NCI-H187 treated with DMSO at 0.1 percent for 48 hours (cell line): ENCODE results near the gene PRKRIP1.
"Not testable (repeated sequence)": the region's sequence is repeated elsewhere in the genome, so short reads cannot be mapped to it uniquely, and the experiment has no call there.

Experiments
- DNase-seq: peaks from one replicate; lab custom pipeline; 2025; lab: John Stamatoyannopoulos, UW

PRKRIP1 gene, protein sequence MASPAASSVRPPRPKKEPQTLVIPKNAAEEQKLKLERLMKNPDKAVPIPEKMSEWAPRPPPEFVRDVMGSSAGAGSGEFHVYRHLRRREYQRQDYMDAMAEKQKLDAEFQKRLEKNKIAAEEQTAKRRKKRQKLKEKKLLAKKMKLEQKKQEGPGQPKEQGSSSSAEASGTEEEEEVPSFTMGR

DNA sequence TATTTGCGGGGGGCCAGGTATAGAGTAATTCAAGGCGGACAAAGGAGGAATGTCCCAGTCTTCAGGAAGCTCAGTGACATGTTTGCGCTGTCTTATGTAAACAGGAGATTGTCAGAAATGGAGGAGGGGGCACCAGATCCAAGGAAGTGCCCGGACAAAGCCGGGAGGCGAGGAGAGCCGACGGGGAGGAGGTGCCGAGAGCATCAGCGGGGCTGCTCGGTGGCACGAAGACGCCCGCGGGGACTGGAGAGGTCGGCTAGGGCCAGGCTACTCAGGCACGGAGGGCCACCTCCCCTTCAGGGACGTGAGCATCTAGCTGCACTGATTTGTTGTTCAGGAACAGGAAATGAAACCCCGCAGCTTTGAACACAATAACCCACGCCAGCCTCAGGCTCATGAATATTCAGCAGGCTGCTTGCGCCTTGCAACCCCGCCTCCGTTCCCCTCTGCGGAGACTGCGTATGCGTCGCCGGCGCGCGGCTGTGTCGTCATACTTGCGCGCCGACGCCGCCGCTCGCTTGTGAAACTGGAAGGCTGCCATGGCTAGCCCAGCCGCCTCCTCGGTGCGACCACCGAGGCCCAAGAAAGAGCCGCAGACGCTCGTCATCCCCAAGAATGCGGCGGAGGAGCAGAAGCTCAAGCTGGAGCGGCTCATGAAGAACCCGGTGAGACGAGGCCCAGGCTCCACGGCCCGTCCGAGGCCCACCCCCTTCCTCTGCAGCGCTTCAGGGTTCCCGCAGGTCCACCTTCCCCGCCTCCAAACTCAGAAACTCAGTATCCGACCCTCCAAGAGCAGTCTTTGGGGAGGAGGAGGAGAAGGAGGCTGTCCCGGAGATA is at the start of gene PRKRIP1:
TSS of gene PRKRIP1 (plus strand) at position 491 of the 837 bp plus-strand sequence. CDS start at position 540, 49 bp downstream.
- DNase-seq: peak; percentile 68

- DNase-seq: not testable (repeated sequence)
Measured at GRCh38 chr7:102346983-102347382, 49.2 kb upstream of the PRKRIP1 start.

GRCh38 chr7:102356344-102356743 is 39.8 kb upstream of the PRKRIP1 start, which contains the start of gene SPDYE6:
Gene SPDYE6, minus strand, starts transcription at chr7:102356444. Its CDS starts 421 bp downstream, at chr7:102356023.
- not testable (repeated sequence) for DNase-seq

DNA sequence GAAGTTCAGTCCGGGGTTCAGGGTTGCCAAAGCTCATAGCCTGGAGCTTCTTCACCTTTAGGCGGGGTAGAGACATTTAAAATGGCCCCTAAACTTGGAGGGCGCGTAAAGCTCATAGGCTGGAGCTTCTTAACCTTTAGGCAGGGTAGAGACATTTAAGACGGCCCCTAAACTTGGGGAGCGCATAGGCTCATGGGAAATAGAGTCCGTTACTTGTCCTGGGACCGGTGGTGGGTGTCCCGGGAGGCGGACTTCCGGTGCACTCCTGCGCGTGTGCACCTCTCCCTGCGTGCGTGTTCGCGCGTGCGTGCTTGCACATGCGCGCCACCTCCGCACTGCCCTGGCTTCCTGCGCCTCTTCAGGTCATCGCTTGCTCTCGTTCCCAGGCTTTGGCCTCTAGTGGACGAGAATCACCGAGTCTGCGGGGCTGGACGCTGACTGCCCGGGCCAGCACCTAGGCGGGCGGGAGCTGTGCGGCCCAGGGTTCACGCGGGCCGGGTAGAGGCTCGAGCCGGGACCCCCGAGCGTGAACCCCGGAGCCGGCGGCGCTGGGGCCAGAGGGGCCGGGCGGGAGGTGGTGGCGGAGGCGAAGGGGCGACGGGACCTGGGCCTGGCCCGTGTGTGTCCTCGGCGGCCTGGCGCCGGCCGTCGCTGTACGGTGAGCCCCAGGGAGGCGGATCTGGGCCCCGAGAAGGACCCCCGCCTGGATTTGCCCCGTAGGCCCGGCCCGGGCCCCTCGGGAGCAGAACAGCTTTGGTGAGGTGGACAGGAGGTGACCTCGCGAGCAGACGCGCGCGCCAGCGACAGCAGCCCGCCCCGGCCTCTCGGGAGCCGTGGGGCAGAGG is 32.4 kb upstream of the PRKRIP1 start:
- peak; percentile 97 for DNase-seq

GRCh38 chr7:102364394-102364886 is 31.7 kb upstream of the PRKRIP1 start:
- not testable (repeated sequence) for DNase-seq

- DNase-seq: not testable (repeated sequence)
Measured at GRCh38 chr7:102365390-102365789, 30.8 kb upstream of the PRKRIP1 start.

GRCh38 chr7:102370038-102370437 is 26.1 kb upstream of the PRKRIP1 start:
- DNase-seq: not testable (repeated sequence)

DNA sequence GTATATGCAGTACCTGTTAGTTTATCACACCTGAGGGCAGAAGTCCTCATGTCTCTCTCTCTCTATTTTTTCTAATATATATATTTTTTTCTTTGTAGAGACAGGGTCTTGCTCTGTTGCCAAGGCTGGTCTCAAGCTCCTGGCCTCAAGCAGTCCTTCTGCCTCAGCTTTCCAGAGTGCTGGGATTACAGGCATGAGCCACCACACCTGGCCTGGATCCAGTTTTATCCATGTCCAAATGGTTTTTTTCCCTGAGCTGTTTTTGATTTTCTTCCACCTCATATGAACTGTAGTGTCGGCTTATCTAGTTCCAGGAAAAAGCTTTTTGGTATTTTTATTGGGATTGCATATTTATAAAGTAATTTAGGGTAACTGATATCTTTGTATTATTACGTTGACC is 23.4 kb upstream of the PRKRIP1 start:
- not testable (repeated sequence) for DNase-seq

- no peak for DNase-seq
Measured at GRCh38 chr7:102376964-102377466, 19.1 kb upstream of the PRKRIP1 start.

GRCh38 chr7:102380837-102381236 is 15.3 kb upstream of the PRKRIP1 start:
- not testable (repeated sequence) for DNase-seq

DNA sequence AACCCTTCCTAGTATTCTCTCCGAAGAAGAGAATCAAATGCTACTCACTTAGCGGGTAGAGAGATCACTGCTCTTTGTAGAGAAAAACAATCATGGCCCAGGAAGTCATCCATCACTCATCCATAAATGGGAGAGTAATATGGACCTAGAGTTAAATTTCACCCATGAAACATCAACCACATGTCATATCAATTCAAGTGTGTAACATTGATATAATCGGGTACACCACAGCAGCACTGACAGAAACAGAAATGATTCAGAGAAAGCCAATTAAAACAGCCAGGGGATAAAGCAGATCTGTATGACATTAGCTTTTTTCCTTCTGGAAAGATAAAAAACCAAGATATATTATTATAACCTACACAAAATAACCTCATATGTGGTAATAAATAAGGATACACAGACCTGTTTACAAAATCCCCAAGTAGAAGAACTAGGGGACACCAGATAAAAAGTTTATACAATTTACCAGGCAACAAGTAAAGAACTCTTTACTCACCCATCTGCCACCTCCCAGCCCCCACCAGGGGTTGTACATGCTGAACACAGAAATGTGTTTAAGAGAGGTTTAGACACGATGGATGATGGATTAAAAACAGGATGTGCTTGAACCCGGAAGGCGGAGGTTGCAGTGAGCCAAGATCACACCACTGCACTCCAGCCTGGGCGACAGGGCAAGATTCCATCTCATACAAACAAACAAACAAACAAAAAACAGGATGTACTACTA is 14.3 kb upstream of the PRKRIP1 start:
- DNase-seq: not testable (repeated sequence)

DNA sequence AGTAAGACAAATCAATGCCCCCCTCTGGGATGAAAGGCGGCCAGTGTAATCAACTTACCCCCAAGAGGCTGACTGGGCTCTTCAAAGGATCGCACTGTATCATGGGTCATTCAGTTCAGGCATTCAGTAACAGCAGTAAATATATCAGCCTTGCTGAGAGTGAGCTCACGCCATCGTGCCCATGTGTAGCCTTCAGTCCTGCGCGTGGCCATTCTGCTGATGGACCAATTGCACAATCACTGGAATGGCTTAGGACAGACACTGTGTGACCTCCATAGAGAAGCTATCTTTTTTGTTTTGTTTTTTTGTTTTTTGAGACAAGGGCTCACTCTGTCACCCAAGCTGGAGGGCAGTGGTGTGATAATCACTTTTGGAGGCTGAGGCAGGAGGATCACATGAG is 9.1 kb upstream of the PRKRIP1 start:
- no peak for DNase-seq

DNA sequence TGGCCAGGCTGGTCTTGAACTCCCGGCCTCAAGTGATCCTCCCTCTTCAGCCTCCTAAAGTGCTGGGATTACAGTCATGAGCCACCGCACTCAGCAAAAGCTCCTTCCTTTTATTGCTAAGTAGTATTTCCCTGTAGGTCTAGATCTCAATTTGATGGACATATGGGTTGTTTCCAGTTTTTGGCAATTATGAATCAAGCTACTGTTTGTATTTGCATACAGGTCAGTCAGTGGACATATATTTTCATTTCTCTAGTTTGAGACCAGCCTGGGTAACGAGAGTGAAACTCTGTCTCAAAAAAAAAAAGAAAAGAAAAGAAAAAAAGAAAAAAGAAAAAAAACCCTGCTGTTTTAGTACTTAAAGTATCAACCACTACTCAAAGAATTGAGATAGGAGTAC is 6.4 kb upstream of the PRKRIP1 start:
- DNase-seq: no peak

DNA sequence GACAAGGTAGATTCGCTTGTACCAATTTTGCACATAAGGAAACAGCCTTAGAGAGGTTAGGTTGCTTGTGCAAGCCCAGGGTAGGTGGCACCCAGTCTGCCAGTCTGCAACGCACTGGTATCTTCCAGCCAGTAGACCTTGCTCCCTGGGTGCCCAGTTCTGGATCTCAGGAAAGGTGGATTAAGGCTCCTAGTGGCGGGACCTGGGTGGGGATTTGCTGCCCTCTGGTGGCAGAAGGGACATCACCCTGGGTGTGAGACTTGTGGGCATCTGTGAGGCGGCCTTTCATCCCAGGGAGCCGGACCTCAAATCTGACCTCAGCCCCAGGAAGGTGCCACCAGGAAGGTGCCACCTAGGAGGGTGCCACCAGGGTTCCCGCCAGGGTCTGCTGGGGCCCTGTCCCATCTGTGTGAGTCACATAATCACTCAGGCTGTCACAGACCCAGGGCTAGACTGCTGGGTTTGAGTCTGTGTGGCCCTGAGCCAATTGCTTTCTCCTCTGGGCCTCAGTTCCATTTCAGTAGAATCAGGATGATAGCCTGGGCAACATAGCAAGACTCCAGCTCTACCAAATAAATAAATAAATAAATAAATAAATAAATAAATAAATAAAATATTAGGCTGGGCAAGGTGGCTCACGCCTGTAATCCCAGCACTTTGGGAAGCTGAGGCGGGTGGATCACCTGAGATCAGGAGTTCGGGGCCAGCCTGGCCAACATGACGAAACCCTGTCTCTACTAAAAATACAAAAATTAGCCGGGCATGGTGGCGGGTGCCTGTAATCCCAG is 5.3 kb upstream of the PRKRIP1 start:
- no peak for DNase-seq

DNA sequence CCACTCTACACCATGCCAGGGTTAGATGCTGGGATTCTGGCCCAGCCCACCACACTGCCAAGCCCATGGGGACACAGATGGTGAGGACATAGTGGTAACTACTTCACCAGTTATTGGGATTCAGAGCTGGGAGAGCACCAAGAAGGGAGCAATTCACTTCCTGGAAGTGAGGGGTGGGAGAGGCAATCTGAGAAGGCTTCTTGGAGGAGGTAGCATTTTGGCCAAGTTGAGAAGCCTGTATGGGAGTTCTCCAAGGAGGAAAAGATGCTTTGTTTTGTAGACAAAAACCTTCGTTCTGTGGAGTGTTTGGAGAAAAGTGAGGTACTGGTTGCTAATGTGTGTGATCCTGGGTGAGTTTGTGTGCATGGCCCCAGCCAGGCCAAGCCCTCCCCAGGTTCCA is 3.8 kb upstream of the PRKRIP1 start:
- DNase-seq: no peak

DNA sequence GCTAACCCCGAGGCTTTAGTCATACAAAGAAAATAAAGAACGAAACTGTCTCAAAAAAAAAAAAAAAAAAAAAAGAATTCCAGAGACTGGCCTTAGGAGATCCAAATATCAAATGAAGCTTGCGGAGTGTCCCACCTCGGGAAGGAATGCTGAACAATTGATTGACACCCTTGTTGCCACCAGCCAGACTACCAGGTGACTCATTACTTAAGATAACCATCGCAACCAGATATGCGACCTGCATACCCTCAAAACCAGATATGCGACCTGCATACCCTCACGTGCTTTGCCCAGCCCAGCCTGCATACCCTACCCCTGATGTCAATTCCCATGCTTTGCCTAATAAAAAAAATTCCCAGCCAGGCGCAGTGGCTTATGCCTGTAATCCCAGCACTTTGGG is 2.7 kb upstream of the PRKRIP1 start:
- DNase-seq: no peak

DNA sequence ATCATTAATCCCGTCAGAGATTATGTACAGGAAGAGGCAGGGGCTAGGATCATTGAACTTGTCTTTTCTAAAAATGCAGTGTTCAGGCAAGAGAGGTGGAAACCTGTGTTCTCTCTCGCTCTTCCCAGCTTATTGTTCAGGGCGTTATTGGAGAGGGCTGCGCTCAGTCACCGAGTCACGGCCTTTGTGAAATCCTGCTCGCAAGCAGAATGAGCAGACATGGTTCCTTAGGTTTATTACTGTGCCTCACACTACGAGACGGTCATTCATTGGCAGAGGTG is 631 bp upstream of the PRKRIP1 start:
- DNase-seq: no peak

DNA sequence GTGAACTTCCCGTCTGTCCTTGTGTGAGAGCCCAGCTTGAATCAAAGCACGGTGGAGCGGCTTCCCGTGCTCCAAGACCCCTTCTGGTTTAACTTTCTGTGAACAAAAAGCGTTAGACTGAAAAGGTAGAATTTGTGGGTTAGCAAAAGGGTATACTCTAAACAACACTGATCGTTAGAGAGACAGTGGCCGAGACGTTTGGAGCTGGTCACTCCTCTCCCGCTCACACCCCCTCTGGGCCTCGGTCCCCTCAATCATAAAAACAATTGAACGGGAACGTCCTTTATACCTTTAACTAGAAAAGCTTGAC is 502 bp downstream of the PRKRIP1 start:
- DNase-seq: no peak

DNA sequence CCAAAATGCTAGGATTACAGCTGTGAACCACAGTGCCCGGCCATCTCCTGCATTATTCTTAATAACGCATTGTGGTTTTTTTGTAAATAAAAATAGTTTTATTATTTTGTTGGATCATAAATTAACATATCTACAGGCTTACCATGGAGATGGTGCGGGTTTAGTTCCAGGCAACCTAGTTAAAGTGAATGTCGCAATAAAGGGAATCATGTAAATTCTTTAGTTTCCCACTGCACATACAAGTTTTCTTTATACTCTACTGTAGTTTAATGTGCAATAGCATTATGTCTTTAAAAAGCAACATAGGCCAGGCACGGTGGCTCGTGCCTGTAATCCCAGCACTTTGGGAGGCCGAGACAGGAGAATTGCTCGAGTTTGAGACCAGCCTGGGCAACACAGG is 2.4 kb downstream of the PRKRIP1 start:
- DNase-seq: no peak

- no peak for DNase-seq
Measured at GRCh38 chr7:102400360-102400759, 4.2 kb downstream of the PRKRIP1 start.

DNA sequence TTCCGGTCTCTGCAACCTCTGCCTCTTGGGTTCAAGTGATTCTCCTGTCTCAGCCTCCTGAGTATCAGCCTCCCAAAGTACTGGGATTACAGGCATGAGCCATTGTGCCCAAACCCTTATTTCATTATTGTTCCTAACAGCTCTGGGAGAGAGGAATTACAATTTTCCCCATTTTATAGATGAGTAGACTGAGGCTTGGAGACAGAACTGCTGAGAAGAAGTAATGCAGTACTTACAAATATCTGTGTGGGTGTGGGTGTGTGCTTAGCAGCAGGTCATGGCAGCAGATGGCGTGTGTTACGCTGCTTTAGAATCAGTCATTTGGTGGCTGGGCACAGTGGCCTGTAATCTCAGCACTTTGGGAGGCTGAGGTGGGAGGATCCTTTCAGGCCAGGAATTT is 7.4 kb downstream of the PRKRIP1 start:
- no peak for DNase-seq
